Measurements from ENCODE around the gene NMB. TPM values are rescaled to one million over a fixed set of nuclear protein-coding genes. Genes with fewer than 3 reads are reported as not detected.

The NMB gene
- total and polyA plus RNA-seq, 8 donors, result 2.0 to 5.3 (median 4.0) TPM; not detected in 4

DNA sequence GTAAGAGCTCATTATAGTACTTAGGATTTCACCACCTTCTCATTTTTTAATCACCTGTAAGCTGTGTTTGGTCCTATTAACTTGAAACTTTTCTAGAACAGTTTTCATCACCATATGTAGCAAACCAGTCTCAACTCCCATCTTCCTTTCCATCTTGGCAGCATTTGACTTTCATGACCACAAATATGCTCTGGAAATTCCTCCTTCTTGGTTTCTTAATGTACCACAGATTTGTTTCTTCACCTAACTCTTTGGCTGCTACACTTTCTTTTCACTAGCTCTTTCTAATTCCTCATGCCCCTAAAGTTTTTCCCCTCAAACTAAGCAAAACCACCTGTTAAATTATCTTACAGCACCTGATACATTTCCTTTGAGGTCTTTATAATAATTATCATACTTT is 13.2 kb upstream of the NMB start:
- Histone ChIP-seq H3K36me3 (peaks cover 7 to 84% (median 76%) of the 10 kb centered on the region in 4 donors), H3K4me3 (no peak overlapping the region), H3K4me1 (peaks cover 0 to 8% (median 0%) of the 10 kb centered on the region in 4 donors), H3K27ac (no peak overlapping the region), H3K9me3 (no peaks in the 10 kb centered on the region), H3K27me3 (no peaks in the 10 kb centered on the region)
- no peak for DNase-seq
- TF ChIP-seq EP300 (IDR thresholded peaks at IDR 0.05), result no peak
- TF ChIP-seq, protein P1, sequence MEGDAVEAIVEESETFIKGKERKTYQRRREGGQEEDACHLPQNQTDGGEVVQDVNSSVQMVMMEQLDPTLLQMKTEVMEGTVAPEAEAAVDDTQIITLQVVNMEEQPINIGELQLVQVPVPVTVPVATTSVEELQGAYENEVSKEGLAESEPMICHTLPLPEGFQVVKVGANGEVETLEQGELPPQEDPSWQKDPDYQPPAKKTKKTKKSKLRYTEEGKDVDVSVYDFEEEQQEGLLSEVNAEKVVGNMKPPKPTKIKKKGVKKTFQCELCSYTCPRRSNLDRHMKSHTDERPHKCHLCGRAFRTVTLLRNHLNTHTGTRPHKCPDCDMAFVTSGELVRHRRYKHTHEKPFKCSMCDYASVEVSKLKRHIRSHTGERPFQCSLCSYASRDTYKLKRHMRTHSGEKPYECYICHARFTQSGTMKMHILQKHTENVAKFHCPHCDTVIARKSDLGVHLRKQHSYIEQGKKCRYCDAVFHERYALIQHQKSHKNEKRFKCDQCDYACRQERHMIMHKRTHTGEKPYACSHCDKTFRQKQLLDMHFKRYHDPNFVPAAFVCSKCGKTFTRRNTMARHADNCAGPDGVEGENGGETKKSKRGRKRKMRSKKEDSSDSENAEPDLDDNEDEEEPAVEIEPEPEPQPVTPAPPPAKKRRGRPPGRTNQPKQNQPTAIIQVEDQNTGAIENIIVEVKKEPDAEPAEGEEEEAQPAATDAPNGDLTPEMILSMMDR (IDR thresholded peaks at IDR 0.05), result no peak
- no peak for TF ChIP-seq POLR2A (IDR thresholded peaks at IDR 0.05)
- TF ChIP-seq POLR2AphosphoS5 (IDR thresholded peaks at IDR 0.05), result no peak
- intact Hi-C loops (cut with DNase I; ENCODE audit: low total_unique reads), result no loop called here

- TF ChIP-seq, protein P1 (IDR thresholded peaks at IDR 0.05), result no peak
- TF ChIP-seq POLR2AphosphoS5 (IDR thresholded peaks at IDR 0.05) (no peak), EP300 (IDR thresholded peaks at IDR 0.05) (no peak), POLR2A (IDR thresholded peaks at IDR 0.05) (no peak)
- 83 to 88% (median 86%) methylated on average over 8 of the region's 8 CpGs for WGBS, 5 donors
- H3K4me1 ChIP-seq, result peaks cover 0 to 8% (median 0%) of the 10 kb centered on the region in 4 donors
- peaks cover 7 to 84% (median 82%) of the 10 kb centered on the region in 4 donors for H3K36me3 ChIP-seq
- no peak for DNase-seq
- no peak overlapping the region for H3K27ac ChIP-seq
- intact Hi-C loops (cut with DNase I; ENCODE audit: low total_unique reads), result no loop called here
- H3K9me3 ChIP-seq, result no peaks in the 10 kb centered on the region
- no peak overlapping the region for H3K4me3 ChIP-seq
- no peaks in the 10 kb centered on the region for H3K27me3 ChIP-seq
These were observed 11.7 kb upstream of the NMB start for GRCh38 chr15:84669726-84670125.

DNA sequence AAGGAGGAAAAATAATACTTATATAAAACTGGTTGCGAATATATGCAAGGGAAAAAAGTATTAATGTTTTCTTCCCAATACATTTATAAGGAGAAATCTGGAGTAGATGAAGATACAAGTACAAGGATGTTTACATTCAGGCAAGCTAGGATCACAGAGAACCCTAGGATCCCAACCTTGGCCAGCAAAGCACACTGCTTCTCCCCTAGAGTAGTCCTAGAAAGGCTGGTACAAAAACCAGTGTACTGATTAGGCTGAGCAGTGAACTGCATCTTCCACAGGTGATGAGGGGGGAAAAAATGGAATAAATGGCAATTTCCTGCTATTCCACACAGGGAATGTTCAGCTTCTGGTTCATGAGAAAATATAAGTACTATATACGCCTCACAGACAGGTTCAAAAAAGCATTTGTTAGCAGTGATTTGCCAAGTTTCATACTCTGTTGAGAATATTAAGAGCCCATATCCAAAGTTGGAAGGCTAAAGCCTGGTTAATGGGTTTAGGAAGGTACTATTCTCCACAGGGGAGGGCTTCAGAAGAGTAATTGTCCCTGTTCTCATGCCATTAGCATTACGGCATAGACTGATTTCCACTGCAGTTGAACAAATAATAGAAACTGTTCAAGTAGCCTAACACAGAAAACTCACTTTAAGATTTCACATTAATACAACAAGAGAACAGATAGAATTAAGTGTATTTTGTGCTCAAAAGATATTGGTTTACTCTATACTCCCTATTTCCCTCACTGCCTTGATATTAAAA is 10.4 kb upstream of the NMB start:
- DNase-seq, result no peak
- intact Hi-C loops (cut with DNase I; ENCODE audit: low total_unique reads), result no loop called here
- 79 to 95% (median 86%) methylated on average over 3 of the region's 3 CpGs for WGBS, 5 donors
- TF ChIP-seq EP300 (IDR thresholded peaks at IDR 0.05), result no peak
- TF ChIP-seq, protein P1 (IDR thresholded peaks at IDR 0.05), result no peak
- no peak for TF ChIP-seq POLR2A (IDR thresholded peaks at IDR 0.05)
- no peak for TF ChIP-seq POLR2AphosphoS5 (IDR thresholded peaks at IDR 0.05)
- Histone ChIP-seq H3K27ac (no peak overlapping the region), H3K36me3 (peaks cover 7 to 83% (median 72%) of the 10 kb centered on the region in 4 donors), H3K27me3 (no peaks in the 10 kb centered on the region), H3K9me3 (no peaks in the 10 kb centered on the region), H3K4me1 (peaks cover 0 to 8% (median 0%) of the 10 kb centered on the region in 4 donors), H3K4me3 (no peak overlapping the region)

GRCh38 chr15:84666373-84666772 is 8.4 kb upstream of the NMB start:
- peaks cover 0 to 8% (median 0%) of the 10 kb centered on the region in 4 donors for H3K4me1 ChIP-seq
- no peaks in the 10 kb centered on the region for H3K9me3 ChIP-seq
- no peak overlapping the region for H3K27ac ChIP-seq
- 65 to 84% (median 75%) methylated on average over 2 of the region's 2 CpGs for WGBS, 5 donors
- no peaks in the 10 kb centered on the region for H3K27me3 ChIP-seq
- H3K36me3 ChIP-seq, result peaks cover 7 to 74% (median 62%) of the 10 kb centered on the region in 4 donors
- no peak for DNase-seq
- H3K4me3 ChIP-seq, result no peak overlapping the region
- TF ChIP-seq, protein P1 (IDR thresholded peaks at IDR 0.05), result no peak
- TF ChIP-seq EP300 (IDR thresholded peaks at IDR 0.05) (no peak), POLR2AphosphoS5 (IDR thresholded peaks at IDR 0.05) (no peak), POLR2A (IDR thresholded peaks at IDR 0.05) (no peak)
- intact Hi-C loops (cut with DNase I; ENCODE audit: low total_unique reads), result no loop called here

Measured in stomach (tissue), 9 donors.